Panc1 (cell line): ENCODE data around the gene BRSK1. TPM values are rescaled to one million over a fixed set of nuclear protein-coding genes. Genes with fewer than 3 reads are reported as not detected.

Experiments used
- ATAC-seq: fragments of 200-7000 bp; cut with Tn5 transposase; 2 replicates; pipeline ENCODE4 v1.9.1; 2020; ENCODE audit warnings: mild to moderate bottlenecking, moderate library complexity
- BruUV-seq: library from RNA; stranded (reverse); fragments of 400-500 nt; replicated peaks from 2 replicates; lab custom pipeline; 2021; lab: Mats Ljungman, UMichigan
- CTCF ChIA-PET: fragments of 300-600 bp; sonication (Branson Sonifier 250); formaldehyde crosslinking; loops from one replicate; lab custom pipeline; 2022; ENCODE audit warnings: antibody characterized with exemption; lab: Charles Lee
- POLR2A ChIA-PET: fragments of 300-600 bp; sonication (Branson Sonifier 250); formaldehyde crosslinking; loops from one replicate; lab custom pipeline; 2022; ENCODE audit warnings: antibody characterized with exemption; lab: Charles Lee
- DNase-seq: peaks from one replicate; pipeline ENCODE4 v3.0.0-alpha.2; 2010; ENCODE audit warnings: low read depth, low spot score
- H3K27ac ChIP-seq: 2 replicates; pipeline ENCODE4 v1.5.1; 2011; ENCODE audit warnings: mild to moderate bottlenecking, low read length, inconsistent platforms
- H3K27me3 ChIP-seq: fragments of 200-500 bp; sonication (Bioruptor generic); 2 replicates; pipeline ENCODE4 v1.6.0; 2014; ENCODE audit warnings: low read length, inconsistent platforms; ENCODE audit not compliant: control insufficient read depth, insufficient read depth
- H3K36me3 ChIP-seq: fragments of 200-500 bp; sonication (Bioruptor generic); 2 replicates; pipeline ENCODE4 v1.5.1; 2014; ENCODE audit warnings: inconsistent platforms, mild to moderate bottlenecking, low read length, moderate library complexity; ENCODE audit not compliant: control insufficient read depth, insufficient read depth
- H3K4me1 ChIP-seq: 2 replicates; pipeline ENCODE4 v1.5.1; 2011; ENCODE audit warnings: inconsistent platforms, mild to moderate bottlenecking, low read length, moderate library complexity; ENCODE audit not compliant: control insufficient read depth, insufficient read depth
- H3K4me3 ChIP-seq, 2 experiments: 2 replicates each; pipeline ENCODE4 v1.5.1; 2011 to 2012; ENCODE audit warnings: low read depth in 2 of 2, low read length in 2 of 2, mild to moderate bottlenecking in 2 of 2, inconsistent platforms in 1 of 2, moderate library complexity in 1 of 2
- H3K9me3 ChIP-seq: fragments of 200-500 bp; sonication (Bioruptor generic); 2 replicates; pipeline ENCODE4 v1.5.1; 2014; ENCODE audit warnings: low read depth, mild to moderate bottlenecking, inconsistent platforms, low read length, moderate library complexity; ENCODE audit not compliant: control insufficient read depth, insufficient read depth
- CTCF ChIP-seq: fragments of 450-650 bp; IDR thresholded peaks from 2 replicates; pipeline ENCODE4 v1.5.1; 2017; ENCODE audit warnings: mild to moderate bottlenecking
- POLR2AphosphoS5 ChIP-seq: IDR thresholded peaks from 2 replicates; pipeline ENCODE4 v1.6.1; 2012; ENCODE audit warnings: mild to moderate bottlenecking, low read depth, low read length, moderate library complexity
- REST ChIP-seq, 2 experiments: IDR thresholded peaks; 2 replicates each; pipeline ENCODE4 v1.6.1; 2011 to 2012; ENCODE audit warnings: low read depth in 2 of 2, control low read depth in 1 of 2, low read length in 1 of 2, mild to moderate bottlenecking in 1 of 2, moderate library complexity in 1 of 2; ENCODE audit not compliant: insufficient read depth in 1 of 2
- SIN3A ChIP-seq: IDR thresholded peaks from 2 replicates; pipeline ENCODE4 v1.6.1; 2012; ENCODE audit warnings: low read depth, mild to moderate bottlenecking, low read length, moderate library complexity, borderline replicate concordance; ENCODE audit not compliant: insufficient read depth
- TCF7L2 ChIP-seq: IDR thresholded peaks from 2 replicates; pipeline ENCODE4 v1.6.1; 2011; ENCODE audit warnings: mild to moderate bottlenecking, low read depth, low read length, inconsistent platforms
- in situ Hi-C: cut with HindIII; loops from 2 replicates; pipeline ENCODE4 v1.10.0; 2016; ENCODE audit warnings: low sequenced_read_pairs, low pct_unique_long_range_greater_than_20kb
- intact Hi-C: fragments of 100-400 bp; cut with micrococcal nuclease; formaldehyde crosslinking; loops from one replicate; pipeline ENCODE4 v1.10.0; 2022; ENCODE audit not compliant: unreplicated experiment
- total RNA-seq: library from RNA; stranded (reverse); gene quantifications from one replicate; pipeline ENCODE4 v1.2.1, GENCODE V29; 2021; ENCODE audit not compliant: unreplicated experiment

The BRSK1 gene
- total RNA-seq, 1 experiment from 2014 or later: 7.9 TPM

- ATAC-seq: no peak
- Histone ChIP-seq H3K27me3 (no peaks in the 10 kb centered on the region), H3K9me3 (no peaks in the 10 kb centered on the region), H3K27ac (no peak overlapping the region), H3K4me1 (peaks cover 10% of the 10 kb centered on the region), H3K36me3 (no peaks in the 10 kb centered on the region), H3K4me3 (no peak overlapping the region)
- ChIA-PET POLR2A (no interaction called here), CTCF (no interaction called here)
- intact Hi-C loops: no loop called here
- BruUV-seq: no TSS peak
- in situ Hi-C loops: no loop called here
- TF ChIP-seq SIN3A: no peak
- no peak for TF ChIP-seq TCF7L2
- no peak for TF ChIP-seq REST (IDR thresholded peaks at IDR 0.05; ENCODE audit: insufficient read depth in 1 of 2, low read depth in 2 of 2, low read length in 1 of 2)
- TF ChIP-seq POLR2AphosphoS5: no peak
- TF ChIP-seq CTCF: no peak
- DNase-seq: no peak
Observed at GRCh38 chr19:55289117-55289796, 5.5 kb downstream of the BRSK1 start.

- Histone ChIP-seq H3K27me3 (no peaks in the 10 kb centered on the region), H3K4me3 (no peak overlapping the region), H3K27ac (no peak overlapping the region), H3K36me3 (no peaks in the 10 kb centered on the region), H3K9me3 (no peaks in the 10 kb centered on the region), H3K4me1 (peaks cover 8% of the 10 kb centered on the region)
- BruUV-seq: no TSS peak
- ATAC-seq (no peak), DNase-seq (no peak)
- ChIA-PET CTCF (no interaction called here), POLR2A (no interaction called here)
- TF ChIP-seq POLR2AphosphoS5: no peak
- intact Hi-C loops (loop anchor here (10.0 kb wide), 1 partner anchor 78 kb away; the partner anchor contains the start of genes IL11 and TMEM190), in situ Hi-C loops (no loop called here)
Observed at GRCh38 chr19:55297267-55297666, 13.5 kb downstream of the BRSK1 start.

- in situ Hi-C loops: no loop called here
- CTCF ChIA-PET: no interaction called here
- ATAC-seq: no peak
Observed at GRCh38 chr19:55299991-55300390, 16.2 kb downstream of the BRSK1 start.

More at GRCh38 chr19:55299991-55300390, 16.2 kb downstream of the BRSK1 start:
- BruUV-seq: no TSS peak
- no peak overlapping the region for H3K27ac ChIP-seq
- POLR2A ChIA-PET: interaction anchor here (0.7 kb wide), 1 partner anchor 39 kb away, joined by 12 read pairs; no protein-coding TSS in a partner anchor
- H3K4me1 ChIP-seq: peaks cover 8% of the 10 kb centered on the region
- TF ChIP-seq SIN3A (no peak), CTCF (no peak), REST (IDR thresholded peaks at IDR 0.05; ENCODE audit: insufficient read depth in 1 of 2, low read depth in 2 of 2, low read length in 1 of 2) (no peak), POLR2AphosphoS5 (no peak), TCF7L2 (no peak)
- H3K4me3 ChIP-seq: no peak overlapping the region
- no peaks in the 10 kb centered on the region for H3K9me3 ChIP-seq
- H3K36me3 ChIP-seq: no peaks in the 10 kb centered on the region
- DNase-seq: no peak
- intact Hi-C loops: loop anchor here (10.0 kb wide), 1 partner anchor 75 kb away; the partner anchor contains the start of genes IL11 and TMEM190
- H3K27me3 ChIP-seq: no peaks in the 10 kb centered on the region
